Activated naive CD8-positive, alpha-beta T cell treated with anti-CD3 and anti-CD28 coated beads for 36 hours (primary cell): Measurements from ENCODE around the gene ARMH2. TPM values are rescaled to one million over a fixed set of nuclear protein-coding genes. Genes with fewer than 3 reads are reported as not detected.
"Not testable (repeated sequence)": the region's sequence is repeated elsewhere in the genome, so short reads cannot be mapped to it uniquely, and the experiment has no call there.

Experiments used
- DNase-seq: peaks from one replicate; pipeline ENCODE4 v3.0.0; 2021
- H3K27ac Mint-ChIP-seq: one replicate; pipeline ENCODE4 v1.8.0; 2022; ENCODE audit warnings: mild to moderate bottlenecking, moderate library complexity, mixed read lengths
- H3K27me3 Mint-ChIP-seq: one replicate; pipeline ENCODE4 v1.8.0; 2022; ENCODE audit warnings: mild to moderate bottlenecking, mixed read lengths
- H3K36me3 Mint-ChIP-seq: one replicate; pipeline ENCODE4 v1.8.0; 2021; ENCODE audit warnings: mild to moderate bottlenecking, mixed read lengths
- H3K4me1 Mint-ChIP-seq: one replicate; pipeline ENCODE4 v1.8.0; 2021; ENCODE audit warnings: mixed read lengths
- H3K4me3 Mint-ChIP-seq: one replicate; pipeline ENCODE4 v1.8.0; 2022; ENCODE audit warnings: mild to moderate bottlenecking, moderate library complexity, mixed read lengths
- H3K9me3 Mint-ChIP-seq: one replicate; pipeline ENCODE4 v1.8.0; 2022; ENCODE audit warnings: mixed read lengths
- total RNA-seq, 2 experiments: library from RNA; stranded (reverse); gene quantifications; one replicate each; pipeline ENCODE4 v1.2.3, GENCODE V29; 2021

The ARMH2 gene
- total RNA-seq, 2 experiments from 2014 or later: not detected

DNA sequence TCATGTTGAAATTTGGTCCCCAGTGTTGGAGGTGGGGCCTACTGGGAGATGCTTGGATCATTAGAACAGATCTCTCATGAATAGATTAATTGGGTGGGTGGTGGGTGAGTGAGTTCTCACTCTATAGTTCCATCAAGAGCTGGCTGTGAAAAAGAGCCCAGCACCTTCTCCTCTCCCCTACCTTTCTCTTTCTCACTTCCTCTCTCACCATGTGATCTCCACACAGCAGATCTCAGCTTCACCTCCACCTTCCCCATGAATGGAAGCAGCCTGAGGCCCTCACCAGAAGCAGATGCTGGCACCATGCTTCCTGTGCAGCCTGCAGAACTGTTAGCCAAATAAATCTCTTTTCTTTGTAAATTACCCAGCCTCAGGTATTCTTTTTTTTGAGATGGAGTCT lies 36.9 kb downstream of the ARMH2 start:
- Mint-ChIP-seq H3K36me3 (no peaks in the 10 kb centered on the region), H3K27me3 (no peaks in the 10 kb centered on the region), H3K4me3 (no peak overlapping the region), H3K27ac (no peak overlapping the region), H3K9me3 (no peaks in the 10 kb centered on the region), H3K4me1 (peaks cover 18% of the 10 kb centered on the region)
- DNase-seq: no peak

DNA sequence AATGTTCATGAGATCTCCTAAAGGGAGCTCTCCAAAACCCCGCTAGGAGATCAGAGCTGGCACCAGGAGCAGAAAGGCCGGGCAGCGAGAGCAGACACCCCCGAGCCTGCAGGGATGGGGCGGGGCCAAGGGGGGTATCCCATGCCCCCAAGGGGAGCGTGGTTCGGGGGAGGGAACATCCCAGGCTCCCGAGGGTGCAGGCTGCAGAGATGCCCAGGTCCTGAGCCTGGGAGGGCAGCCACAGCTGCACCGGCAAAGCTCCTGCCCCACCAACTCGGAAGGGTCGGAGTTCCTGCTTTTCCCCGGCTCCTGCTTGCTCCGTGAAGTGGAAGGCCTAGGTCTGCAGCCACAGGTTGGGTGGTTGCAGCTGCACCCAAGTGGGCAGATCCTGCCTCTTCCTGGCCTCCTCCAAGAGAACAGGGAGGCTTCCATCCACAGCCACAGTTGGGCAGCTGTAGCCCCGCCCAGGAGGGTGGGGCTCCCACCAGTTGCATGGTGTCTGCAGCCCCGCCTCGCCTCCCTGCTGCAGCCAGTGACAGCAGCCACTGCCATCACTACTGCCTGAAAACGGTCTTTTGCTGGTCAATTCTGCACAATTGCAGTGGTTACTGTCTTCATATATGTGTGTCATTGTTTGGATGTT lies 37.4 kb downstream of the ARMH2 start:
- Mint-ChIP-seq H3K4me3 (no peak overlapping the region), H3K27me3 (no peaks in the 10 kb centered on the region), H3K4me1 (peaks cover 13% of the 10 kb centered on the region), H3K36me3 (no peaks in the 10 kb centered on the region), H3K27ac (no peak overlapping the region), H3K9me3 (no peaks in the 10 kb centered on the region)
- DNase-seq: no peak

DNA sequence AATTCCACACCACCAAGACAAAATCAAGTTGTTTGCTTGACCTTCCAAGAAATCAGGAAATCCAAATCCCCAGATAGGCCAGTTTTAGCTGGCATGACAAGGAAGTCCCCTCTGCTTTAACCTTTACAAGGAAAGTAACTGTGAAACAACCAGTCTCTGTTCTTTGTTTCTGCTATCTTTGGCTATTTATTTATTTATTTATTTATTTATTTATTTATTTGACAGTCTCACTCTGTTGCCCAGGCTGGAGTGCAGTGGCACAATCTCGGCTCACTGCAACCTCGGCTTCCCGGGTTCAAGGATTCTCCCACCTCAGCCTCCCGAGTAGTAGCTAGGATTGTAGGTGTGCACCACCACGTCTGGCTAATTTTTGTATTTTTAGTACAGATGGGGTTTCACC lies 38.5 kb downstream of the ARMH2 start:
- no peak for DNase-seq
- H3K27me3 Mint-ChIP-seq: no peaks in the 10 kb centered on the region
- peaks cover 8% of the 10 kb centered on the region for H3K4me1 Mint-ChIP-seq
- no peak overlapping the region for H3K4me3 Mint-ChIP-seq
- H3K27ac Mint-ChIP-seq: no peak overlapping the region
- H3K36me3 Mint-ChIP-seq: no peaks in the 10 kb centered on the region
- no peaks in the 10 kb centered on the region for H3K9me3 Mint-ChIP-seq

DNA sequence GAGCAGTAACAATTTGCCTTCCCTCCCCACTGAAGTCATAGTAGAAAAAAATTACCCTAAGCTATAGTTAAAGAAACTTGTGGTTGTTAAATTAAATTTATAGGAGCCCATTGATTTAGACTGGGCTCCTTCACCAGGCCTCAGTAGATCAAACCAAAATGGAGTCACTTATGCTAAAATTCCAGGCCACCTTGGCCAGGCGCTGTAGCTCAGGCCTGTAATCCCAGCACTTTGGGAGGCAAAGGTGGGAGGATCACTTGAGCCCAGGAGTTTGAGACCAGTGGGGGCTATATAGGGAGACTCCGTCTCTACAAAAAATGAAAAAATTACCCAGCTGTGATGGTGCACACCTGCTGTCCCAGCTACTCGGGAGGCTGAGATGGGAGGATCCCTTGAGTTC lies 39.0 kb downstream of the ARMH2 start:
- H3K4me3 Mint-ChIP-seq: no peak overlapping the region
- no peaks in the 10 kb centered on the region for H3K36me3 Mint-ChIP-seq
- no peaks in the 10 kb centered on the region for H3K9me3 Mint-ChIP-seq
- H3K27me3 Mint-ChIP-seq: no peaks in the 10 kb centered on the region
- no peak for DNase-seq
- H3K4me1 Mint-ChIP-seq: peaks cover 5% of the 10 kb centered on the region
- H3K27ac Mint-ChIP-seq: no peak overlapping the region

DNA sequence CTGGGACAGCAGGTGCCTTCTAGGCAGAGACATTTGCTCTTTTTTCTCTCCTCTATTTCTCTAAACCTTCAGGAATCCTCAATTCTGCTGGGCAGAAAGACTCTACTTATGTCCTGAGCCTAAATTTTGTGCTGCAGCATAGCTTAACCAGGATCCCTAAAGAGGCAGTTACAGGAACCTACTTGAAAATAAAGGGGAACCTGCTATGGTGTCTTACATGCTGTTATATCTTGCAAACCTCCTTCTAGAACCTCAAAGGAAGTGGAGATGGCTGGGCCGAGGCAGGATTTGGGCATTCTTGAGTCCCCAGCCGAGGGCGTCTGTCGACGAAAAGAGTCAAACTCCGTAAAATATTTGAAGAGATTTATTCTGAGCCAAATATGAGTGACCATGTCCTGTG lies 41.1 kb downstream of the ARMH2 start:
- H3K4me1 Mint-ChIP-seq: peaks cover 5% of the 10 kb centered on the region
- no peaks in the 10 kb centered on the region for H3K27me3 Mint-ChIP-seq
- peaks cover 1% of the 10 kb centered on the region for H3K9me3 Mint-ChIP-seq
- DNase-seq: no peak
- no peak overlapping the region for H3K27ac Mint-ChIP-seq
- H3K4me3 Mint-ChIP-seq: no peak overlapping the region
- H3K36me3 Mint-ChIP-seq: no peaks in the 10 kb centered on the region

DNA sequence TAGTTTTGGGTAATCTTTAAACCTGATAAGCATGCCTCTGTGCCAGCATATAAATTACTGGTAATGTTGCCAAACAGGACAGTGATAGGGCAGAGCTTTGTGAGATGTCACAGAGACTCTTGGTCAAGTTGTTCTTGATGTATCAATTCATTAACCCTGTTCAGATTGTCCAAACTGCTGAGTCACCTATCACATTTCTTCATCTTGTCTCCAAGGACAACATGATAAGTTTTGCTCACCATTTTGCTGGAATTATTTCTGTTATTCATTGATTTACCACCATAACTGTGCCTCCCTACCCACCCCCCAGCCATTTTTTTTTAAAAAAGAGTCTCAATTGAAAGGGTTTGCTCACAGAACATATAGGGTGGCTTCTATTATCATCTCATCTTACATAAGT lies 43.4 kb downstream of the ARMH2 start:
- peaks cover 1% of the 10 kb centered on the region for H3K9me3 Mint-ChIP-seq
- no peak for DNase-seq
- no peaks in the 10 kb centered on the region for H3K27me3 Mint-ChIP-seq
- no peak overlapping the region for H3K4me3 Mint-ChIP-seq
- H3K36me3 Mint-ChIP-seq: no peaks in the 10 kb centered on the region
- no peak overlapping the region for H3K27ac Mint-ChIP-seq
- H3K4me1 Mint-ChIP-seq: no peaks in the 10 kb centered on the region

DNA sequence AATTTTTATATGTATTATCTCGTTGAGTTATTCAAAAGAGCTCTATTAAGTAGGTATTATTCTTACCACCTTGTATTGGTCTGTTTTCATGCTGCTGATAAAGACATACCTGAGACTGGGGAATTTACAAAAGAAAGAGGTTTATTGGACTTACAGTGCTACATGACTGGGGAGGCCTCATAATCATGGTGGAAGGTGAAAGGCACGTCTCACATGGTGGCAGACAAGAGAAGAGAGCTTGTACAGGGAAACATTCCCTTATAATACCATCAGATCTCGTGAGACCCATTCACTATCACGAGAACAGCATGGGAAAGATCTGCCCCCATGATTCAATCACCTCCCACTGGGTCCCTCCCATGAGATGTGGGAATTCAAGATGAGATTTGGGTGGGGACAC lies 44.3 kb downstream of the ARMH2 start:
- H3K36me3 Mint-ChIP-seq, H3K9me3 Mint-ChIP-seq, H3K27me3 Mint-ChIP-seq, H3K4me3 Mint-ChIP-seq, DNase-seq, H3K4me1 Mint-ChIP-seq, H3K27ac Mint-ChIP-seq: not testable (repeated sequence)

DNA sequence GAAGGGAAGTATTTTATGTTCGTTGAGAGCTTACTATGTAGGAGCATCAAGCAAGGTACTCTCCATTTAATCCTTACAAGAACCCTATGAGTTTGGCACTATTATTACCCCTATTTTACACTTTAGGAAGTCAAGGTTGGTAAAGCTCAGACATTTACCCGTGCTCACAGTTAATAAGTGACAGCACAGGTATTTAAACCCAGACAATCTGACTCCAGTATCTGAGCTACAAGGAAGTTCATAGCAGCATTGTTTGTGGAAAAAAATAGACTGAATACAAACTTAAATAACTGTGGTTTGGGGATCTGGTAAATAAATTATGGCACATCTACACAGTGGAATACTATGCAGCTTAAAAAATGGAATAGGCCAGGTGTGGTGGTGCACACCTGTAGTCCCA lies 45.2 kb downstream of the ARMH2 start:
- peaks cover 1% of the 10 kb centered on the region for H3K9me3 Mint-ChIP-seq
- no peak overlapping the region for H3K4me3 Mint-ChIP-seq
- H3K27me3 Mint-ChIP-seq: no peaks in the 10 kb centered on the region
- no peak for DNase-seq
- peaks cover 4% of the 10 kb centered on the region for H3K4me1 Mint-ChIP-seq
- H3K36me3 Mint-ChIP-seq: no peaks in the 10 kb centered on the region
- H3K27ac Mint-ChIP-seq: no peak overlapping the region

DNA sequence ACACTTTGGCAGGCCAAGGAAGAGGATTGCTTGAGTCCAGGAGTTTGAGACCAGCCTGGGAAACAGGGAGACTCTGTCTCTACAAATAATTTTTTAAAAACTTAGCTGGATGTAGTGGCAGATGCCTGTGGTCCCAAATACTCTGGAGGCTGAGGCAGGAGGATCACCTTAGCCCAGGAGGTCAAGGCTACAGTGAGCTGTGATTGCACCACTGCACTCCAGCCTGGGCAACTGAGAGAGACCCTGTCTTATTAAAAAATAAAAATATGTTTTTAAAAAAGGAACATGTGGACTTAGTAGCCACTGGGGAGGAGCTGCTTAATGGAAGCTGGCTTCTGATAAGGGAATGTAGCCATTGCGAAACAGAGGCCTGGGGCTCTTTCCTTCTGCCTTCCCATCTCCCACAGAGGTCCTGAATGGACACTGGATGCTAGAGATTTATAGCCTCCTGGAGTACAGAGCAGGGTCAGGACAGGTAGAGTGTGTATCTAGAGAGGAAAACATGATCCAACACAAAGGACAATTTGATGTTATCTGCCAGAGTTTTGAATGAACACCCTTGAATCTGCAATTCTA lies 45.7 kb downstream of the ARMH2 start:
- Mint-ChIP-seq H3K36me3 (no peaks in the 10 kb centered on the region), H3K27me3 (no peaks in the 10 kb centered on the region), H3K9me3 (peaks cover 1% of the 10 kb centered on the region), H3K4me1 (peaks cover 4% of the 10 kb centered on the region), H3K27ac (no peak overlapping the region), H3K4me3 (no peak overlapping the region)
- DNase-seq: no peak

DNA sequence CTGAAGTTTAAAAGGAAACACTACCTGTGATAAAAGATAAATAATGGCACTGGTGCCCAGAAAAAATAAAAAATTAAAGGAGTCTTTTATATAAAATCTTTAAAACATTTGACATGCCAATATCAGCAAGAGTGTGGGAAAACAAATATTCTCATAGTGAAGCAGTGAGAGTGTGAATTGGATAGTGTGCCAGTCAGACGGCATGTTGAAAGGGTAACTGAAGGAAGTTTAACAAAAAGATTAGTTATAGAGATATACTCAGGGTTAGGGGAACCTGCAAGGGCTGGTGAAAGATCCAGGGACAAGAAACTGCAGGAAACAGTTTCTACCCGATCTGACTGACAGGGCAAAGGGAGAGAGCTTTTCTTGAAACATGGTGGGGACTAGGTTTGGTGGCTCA lies 46.2 kb downstream of the ARMH2 start:
- no peaks in the 10 kb centered on the region for H3K36me3 Mint-ChIP-seq
- no peak overlapping the region for H3K4me3 Mint-ChIP-seq
- H3K4me1 Mint-ChIP-seq: peaks cover 4% of the 10 kb centered on the region
- DNase-seq: no peak
- H3K9me3 Mint-ChIP-seq: peaks cover 1% of the 10 kb centered on the region
- no peak overlapping the region for H3K27ac Mint-ChIP-seq
- H3K27me3 Mint-ChIP-seq: no peaks in the 10 kb centered on the region

DNA sequence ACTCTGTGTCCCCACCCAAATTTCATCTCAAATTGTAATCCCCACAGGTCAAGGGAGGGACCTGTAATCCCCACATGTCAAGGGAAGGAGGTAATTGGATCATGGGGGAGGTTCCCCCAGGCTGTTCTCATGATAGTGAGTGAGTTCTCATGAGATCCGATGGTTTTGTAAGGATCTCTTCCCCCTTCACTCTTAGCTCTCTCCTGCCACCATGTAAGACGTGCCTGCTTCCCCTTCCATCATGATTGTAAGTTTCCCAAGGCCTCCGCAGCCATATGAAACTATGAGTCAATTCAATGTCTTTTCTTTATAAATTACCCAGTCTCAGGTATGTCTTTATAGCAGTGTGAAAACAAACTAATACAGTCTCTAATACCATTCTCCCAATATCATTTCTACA lies 47.8 kb downstream of the ARMH2 start:
- not testable (repeated sequence) for H3K36me3 Mint-ChIP-seq, H3K4me1 Mint-ChIP-seq, H3K27ac Mint-ChIP-seq, H3K4me3 Mint-ChIP-seq, H3K27me3 Mint-ChIP-seq, H3K9me3 Mint-ChIP-seq, DNase-seq

DNA sequence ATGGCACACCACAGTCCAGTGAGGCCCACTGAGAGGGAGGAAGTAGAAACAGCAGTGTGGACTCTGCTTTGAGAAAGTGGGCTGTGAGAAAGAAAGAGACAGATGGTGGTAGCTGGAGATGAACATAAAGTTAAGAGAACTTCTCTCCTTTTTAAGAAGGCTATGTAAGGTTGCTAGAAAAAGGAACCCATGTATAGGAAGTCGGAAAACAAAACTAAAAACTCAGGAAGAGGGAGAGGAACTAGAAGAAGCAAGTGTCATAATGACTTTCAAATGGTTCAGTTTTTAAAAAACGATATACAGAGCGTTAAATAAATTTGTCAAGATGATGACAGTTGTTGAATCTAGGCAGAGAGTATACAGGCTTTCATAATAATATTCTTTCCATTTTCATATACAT lies 49.4 kb downstream of the ARMH2 start:
- Mint-ChIP-seq H3K9me3 (peaks cover under 1% of the 10 kb centered on the region), H3K27me3 (no peaks in the 10 kb centered on the region), H3K4me3 (no peak overlapping the region), H3K36me3 (no peaks in the 10 kb centered on the region), H3K4me1 (peaks cover 4% of the 10 kb centered on the region), H3K27ac (no peak overlapping the region)
- no peak for DNase-seq

Other genes with a start within 250 kb of the ARMH2 start
- gene KIAA0319, start 152.7 kb downstream of the ARMH2 start, total RNA-seq: under 1 TPM; 0.08 to 0.10 TPM
- gene TDP2, start 132.0 kb downstream of the ARMH2 start, total RNA-seq: 10 to 100 TPM; 43.7 to 45.9 TPM
- 10 to 100 TPM; 22.9 to 24.2 TPM for gene ACOT13, start 131.8 kb downstream of the ARMH2 start, total RNA-seq
- 100 to 1,000 TPM; 110 to 111 TPM for gene C6orf62, start 79.8 kb downstream of the ARMH2 start, total RNA-seq
- 10 to 100 TPM; 74.1 to 75.8 TPM for gene GMNN, start 24.0 kb downstream of the ARMH2 start, total RNA-seq
- 10 to 100 TPM; 75.2 to 80.0 TPM for gene RIPOR2, start 137.0 kb upstream of the ARMH2 start, total RNA-seq